Esophagus squamous epithelium (tissue), 5 donors: ENCODE results near the gene ABCC9. TPM values are rescaled to one million over a fixed set of nuclear protein-coding genes. Genes with fewer than 3 reads are reported as not detected.
"Not testable (repeated sequence)": the region's sequence is repeated elsewhere in the genome, so short reads cannot be mapped to it uniquely, and the experiment has no call there.

Source experiments
- DNase-seq: peaks from one replicate; lab custom pipeline; 2025; lab: John Stamatoyannopoulos, UW
- H3K27ac ChIP-seq, 4 donors: fragments of 200-600 bp; sonication (generic); one replicate each; pipeline ENCODE4 v1.5.1; 2016 to 2019; ENCODE audit warnings: mild to moderate bottlenecking in 1 of 4
- H3K27me3 ChIP-seq, 4 donors: fragments of 200-600 bp; sonication (generic); 1 replicate in 3 of 4; 2 replicates in 1 of 4; pipeline versions ENCODE4 v1.5.1 to v1.6.0; 2017 to 2021; ENCODE audit warnings: antibody characterized with exemption in 1 of 4
- H3K36me3 ChIP-seq, 3 donors: fragments of 200-600 bp; sonication (generic); one replicate each; pipeline ENCODE4 v1.5.1; 2016 to 2019
- H3K4me1 ChIP-seq, 3 donors: fragments of 200-600 bp; sonication (generic); one replicate each; pipeline ENCODE4 v1.5.1; 2017 to 2019
- H3K4me3 ChIP-seq, 4 donors: fragments of 200-600 bp; sonication (generic); 1 replicate in 3 of 4; 2 replicates in 1 of 4; pipeline ENCODE4 v1.5.1; 2016 to 2019; ENCODE audit warnings: mild to moderate bottlenecking in 2 of 4, moderate library complexity in 1 of 4
- H3K9me3 ChIP-seq, 3 donors: fragments of 200-600 bp; sonication (generic); one replicate each; pipeline ENCODE4 v1.5.1; 2016 to 2019
- CTCF ChIP-seq, 6 experiments: fragments of 450-650 bp in 4 of 6; fragments of 200-600 bp in 2 of 6; sonication (generic) in 2 of 6; IDR thresholded peaks; one replicate each; pipeline ENCODE4 v1.5.1; 2016 to 2019; ENCODE audit warnings: antibody characterized with exemption in 6 of 6, mild to moderate bottlenecking in 4 of 6, moderate library complexity in 4 of 6
- POLR2A ChIP-seq, 4 donors: fragments of 450-650 bp; IDR thresholded peaks; one replicate each; pipeline ENCODE4 v1.6.1; 2017; ENCODE audit warnings: antibody characterized with exemption in 4 of 4, mild to moderate bottlenecking in 4 of 4, moderate library complexity in 3 of 4
- WGBS, 2 donors: methylation state at CpG; one replicate each; pipeline ENCODE4 v1.1.5; 2018; 5-methylcytosine and 5-hydroxymethylcytosine counted together
- intact Hi-C: fragments of 100-400 bp; cut with DNase I; formaldehyde crosslinking; loops from one replicate; pipeline ENCODE4 v1.15.0; 2022
- total RNA-seq, 4 donors: library from RNA; depleted of rRNA; stranded (reverse); fragments of >200 nt; gene quantifications; one replicate each; pipeline ENCODE4 v1.1.0, GENCODE V29; 2016
- donor health status: DM: yes; HTN: yes; CAD: no.

The ABCC9 gene
- total RNA-seq, 4 donors from 2014 or later, result 0.68 to 11.6 (median 6.0) TPM

- WGBS, 2 donors, result 77 to 79% methylated on average over 4 of the region's 4 CpGs
- intact Hi-C loops, result no loop called here
Measured at GRCh38 chr12:21911832-21912231, 29.4 kb downstream of the ABCC9 start.

GRCh38 chr12:21910657-21911056 is 30.6 kb downstream of the ABCC9 start:
- no peaks in the 10 kb centered on the region for H3K27me3 ChIP-seq
- 50 to 56% methylated on average over 6 of the region's 6 CpGs for WGBS, 2 donors
- H3K36me3 ChIP-seq, result no peaks in the 10 kb centered on the region
- intact Hi-C loops, result no loop called here
- H3K4me1 ChIP-seq, result no peaks in the 10 kb centered on the region
- H3K27ac ChIP-seq, result no peak overlapping the region
- H3K4me3 ChIP-seq, result no peak overlapping the region
- DNase-seq, result no peak
- no peaks in the 10 kb centered on the region for H3K9me3 ChIP-seq
- no peak for TF ChIP-seq CTCF (IDR thresholded peaks at IDR 0.05)
- TF ChIP-seq POLR2A (IDR thresholded peaks at IDR 0.05), result no peak

More at GRCh38 chr12:21911832-21912231, 29.4 kb downstream of the ABCC9 start:
- no peak for DNase-seq
- no peak for TF ChIP-seq POLR2A (IDR thresholded peaks at IDR 0.05)
- TF ChIP-seq CTCF (IDR thresholded peaks at IDR 0.05), result no peak
- Histone ChIP-seq H3K4me3 (no peak overlapping the region), H3K27me3 (no peaks in the 10 kb centered on the region), H3K27ac (no peak overlapping the region), H3K4me1 (no peaks in the 10 kb centered on the region), H3K9me3 (no peaks in the 10 kb centered on the region), H3K36me3 (no peaks in the 10 kb centered on the region)

GRCh38 chr12:21907948-21908837 is 33.0 kb downstream of the ABCC9 start:
- DNase-seq, result no peak
- no peaks in the 10 kb centered on the region for H3K36me3 ChIP-seq
- 71 to 80% methylated on average over 6 of the region's 6 CpGs for WGBS, 2 donors
- no peak overlapping the region for H3K4me3 ChIP-seq
- H3K27ac ChIP-seq, result no peak overlapping the region
- intact Hi-C loops, result no loop called here
- H3K4me1 ChIP-seq, result no peaks in the 10 kb centered on the region
- TF ChIP-seq POLR2A (IDR thresholded peaks at IDR 0.05), result no peak
- TF ChIP-seq CTCF (IDR thresholded peaks at IDR 0.05), result no peak
- H3K27me3 ChIP-seq, result no peaks in the 10 kb centered on the region
- no peaks in the 10 kb centered on the region for H3K9me3 ChIP-seq

GRCh38 chr12:21906919-21907493 is 34.2 kb downstream of the ABCC9 start:
- intact Hi-C loops, result no loop called here
- 75 to 77% methylated on average over 5 of the region's 5 CpGs for WGBS, 2 donors
- no peak for TF ChIP-seq POLR2A (IDR thresholded peaks at IDR 0.05)
- TF ChIP-seq CTCF (IDR thresholded peaks at IDR 0.05), result no peak
- Histone ChIP-seq H3K4me1 (no peaks in the 10 kb centered on the region), H3K27me3 (no peaks in the 10 kb centered on the region), H3K27ac (no peak overlapping the region), H3K36me3 (no peaks in the 10 kb centered on the region), H3K9me3 (no peaks in the 10 kb centered on the region), H3K4me3 (no peak overlapping the region)
- DNase-seq, result no peak

- H3K27ac ChIP-seq, H3K4me3 ChIP-seq, intact Hi-C loops, H3K4me1 ChIP-seq, H3K27me3 ChIP-seq, H3K36me3 ChIP-seq, DNase-seq, H3K9me3 ChIP-seq: not testable (repeated sequence)
- WGBS, 2 donors, result 40 to 61% methylated on average over 3 of the region's 9 CpGs
Measured at GRCh38 chr12:21899532-21899931, 41.7 kb downstream of the ABCC9 start.
